ENCODE measurements around the gene COX17.
"Not testable (repeated sequence)": the region's sequence is repeated elsewhere in the genome, so short reads cannot be mapped to it uniquely, and the experiment has no call there.

COX17 gene

DNA sequence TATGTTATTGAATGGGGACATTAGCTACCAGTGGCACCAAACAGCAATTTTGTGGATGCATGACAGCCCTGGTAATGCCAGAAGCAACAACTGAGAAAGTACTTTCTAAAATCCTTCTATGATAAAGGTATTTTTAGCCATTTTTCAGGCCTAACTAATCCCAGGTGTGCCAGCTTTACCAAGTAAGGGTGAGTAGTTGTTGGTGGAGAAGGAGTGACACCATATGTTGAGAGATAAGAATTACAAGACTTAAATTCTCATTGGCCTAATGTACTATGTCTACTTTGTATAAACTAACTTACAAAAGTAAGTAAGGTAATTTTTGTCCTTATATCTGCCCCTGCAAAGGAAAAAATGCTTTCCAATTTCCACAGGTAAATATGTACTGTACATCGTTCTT is 4.1 kb upstream of the COX17 start:
- Histone ChIP-seq H3K27ac (no peak overlapping the region), H3K4me1 (peaks cover 0 to 8% (median 2%) of the 10 kb centered on the region in 4 donors), H3K27me3 (no peaks in the 10 kb centered on the region), H3K36me3 (no peaks in the 10 kb centered on the region), H3K4me3 (no peak overlapping the region), H3K9me3 (no peaks in the 10 kb centered on the region)
- no peak for DNase-seq
- TF ChIP-seq, protein P1, sequence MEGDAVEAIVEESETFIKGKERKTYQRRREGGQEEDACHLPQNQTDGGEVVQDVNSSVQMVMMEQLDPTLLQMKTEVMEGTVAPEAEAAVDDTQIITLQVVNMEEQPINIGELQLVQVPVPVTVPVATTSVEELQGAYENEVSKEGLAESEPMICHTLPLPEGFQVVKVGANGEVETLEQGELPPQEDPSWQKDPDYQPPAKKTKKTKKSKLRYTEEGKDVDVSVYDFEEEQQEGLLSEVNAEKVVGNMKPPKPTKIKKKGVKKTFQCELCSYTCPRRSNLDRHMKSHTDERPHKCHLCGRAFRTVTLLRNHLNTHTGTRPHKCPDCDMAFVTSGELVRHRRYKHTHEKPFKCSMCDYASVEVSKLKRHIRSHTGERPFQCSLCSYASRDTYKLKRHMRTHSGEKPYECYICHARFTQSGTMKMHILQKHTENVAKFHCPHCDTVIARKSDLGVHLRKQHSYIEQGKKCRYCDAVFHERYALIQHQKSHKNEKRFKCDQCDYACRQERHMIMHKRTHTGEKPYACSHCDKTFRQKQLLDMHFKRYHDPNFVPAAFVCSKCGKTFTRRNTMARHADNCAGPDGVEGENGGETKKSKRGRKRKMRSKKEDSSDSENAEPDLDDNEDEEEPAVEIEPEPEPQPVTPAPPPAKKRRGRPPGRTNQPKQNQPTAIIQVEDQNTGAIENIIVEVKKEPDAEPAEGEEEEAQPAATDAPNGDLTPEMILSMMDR (IDR thresholded peaks at IDR 0.05), result peak; percentile 30 to 41
- intact Hi-C loops (cut with DNase I; ENCODE audit: low total_unique reads), result no loop called here

DNA sequence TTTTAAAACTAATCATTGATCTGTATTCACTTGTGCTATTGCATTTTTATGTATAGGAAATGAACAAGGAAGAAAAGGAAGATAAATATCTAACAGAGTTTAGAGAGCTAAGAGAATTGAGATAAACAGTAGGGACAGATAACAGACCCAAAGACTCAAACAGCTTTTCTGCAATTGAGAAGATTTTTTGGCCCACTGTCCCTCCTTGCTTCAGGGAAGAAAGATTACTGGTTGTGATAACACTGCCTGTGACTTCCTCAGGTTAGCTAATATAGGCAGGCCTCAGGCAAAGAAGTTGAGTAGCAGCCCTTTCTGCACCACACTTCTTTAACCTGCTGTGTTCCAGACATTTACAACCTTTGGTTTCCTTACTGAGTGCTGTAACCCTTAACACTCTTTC is 2.7 kb upstream of the COX17 start:
- TF ChIP-seq, protein P1 (IDR thresholded peaks at IDR 0.05), result no peak
- H3K27me3 ChIP-seq, result no peaks in the 10 kb centered on the region
- H3K4me1 ChIP-seq, result peaks cover 0 to 17% (median 7%) of the 10 kb centered on the region in 4 donors
- no peaks in the 10 kb centered on the region for H3K9me3 ChIP-seq
- intact Hi-C loops (cut with DNase I; ENCODE audit: low total_unique reads), result loop anchor here (5.0 to 10.0 kb wide), 2 partner anchors 185 to 218 kb away; partner anchors contain the start of genes TIMMDC1 and TMEM39A
- DNase-seq, result no peak
- no peak overlapping the region for H3K4me3 ChIP-seq
- H3K36me3 ChIP-seq, result peaks cover 0 to 3% (median 3%) of the 10 kb centered on the region in 3 donors
- H3K27ac ChIP-seq, result no peak overlapping the region

DNA sequence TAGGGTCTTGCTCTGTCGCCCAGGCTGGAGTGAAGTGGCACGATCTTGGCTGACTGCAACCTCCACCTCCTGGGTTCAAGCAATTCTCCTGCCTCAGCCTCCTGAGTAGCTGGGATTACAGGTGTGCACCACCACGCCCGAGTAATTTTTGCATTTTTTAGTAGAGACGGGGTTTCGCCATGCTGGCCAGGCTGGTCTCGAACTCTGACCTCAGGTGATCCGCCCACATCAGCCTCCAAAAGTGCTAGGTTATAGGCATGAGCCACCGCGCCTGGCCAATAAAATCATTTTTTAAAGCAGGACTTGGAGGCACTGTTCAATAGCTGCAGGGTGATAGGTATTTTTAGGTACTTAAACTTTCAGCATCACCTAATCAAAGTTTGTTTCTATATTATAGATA is 1.0 kb upstream of the COX17 start:
- DNase-seq, H3K9me3 ChIP-seq, H3K27me3 ChIP-seq, H3K4me3 ChIP-seq: not testable (repeated sequence)
- intact Hi-C loops (cut with DNase I; ENCODE audit: low total_unique reads), result loop anchor here (5.0 to 10.0 kb wide), 2 partner anchors 183 to 216 kb away; partner anchors contain the start of genes TIMMDC1 and TMEM39A
- Histone ChIP-seq H3K27ac (peak overlapping the region in 1 of 2 donors; percentile 81), H3K4me1 (peaks cover 0 to 17% (median 7%) of the 10 kb centered on the region in 4 donors), H3K36me3 (peaks cover 9 to 20% (median 14%) of the 10 kb centered on the region in 3 donors)

DNA sequence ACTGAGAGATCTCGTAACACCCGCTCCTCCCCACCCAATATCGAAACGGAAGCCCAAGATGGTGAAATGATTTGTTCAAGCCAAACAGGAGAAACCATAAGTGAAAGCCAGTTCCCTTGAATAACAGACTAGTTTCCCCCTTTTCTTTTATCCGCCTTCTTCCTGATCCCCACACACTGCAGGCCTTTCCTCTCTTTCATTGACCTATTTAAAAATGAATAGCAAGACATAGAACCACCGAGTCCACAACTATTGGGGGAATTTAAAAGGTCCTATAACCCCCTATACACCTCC is 382 bp upstream of the COX17 start:
- H3K36me3 ChIP-seq, result peaks cover 9 to 26% (median 20%) of the 10 kb centered on the region in 3 donors
- no peaks in the 10 kb centered on the region for H3K27me3 ChIP-seq
- DNase-seq, result no peak
- H3K9me3 ChIP-seq, result no peaks in the 10 kb centered on the region
- H3K27ac ChIP-seq, result peak overlapping the region; percentile 81 to 86
- H3K4me1 ChIP-seq, result peaks cover 0 to 17% (median 7%) of the 10 kb centered on the region in 4 donors
- H3K4me3 ChIP-seq, result peak overlapping the region; percentile 62 to 85
- TF ChIP-seq, protein P1 (IDR thresholded peaks at IDR 0.05), result no peak
- intact Hi-C loops (cut with DNase I; ENCODE audit: low total_unique reads), result loop anchor here (5.0 to 10.0 kb wide), 2 partner anchors 183 to 215 kb away; partner anchors contain the start of genes TIMMDC1 and TMEM39A

DNA sequence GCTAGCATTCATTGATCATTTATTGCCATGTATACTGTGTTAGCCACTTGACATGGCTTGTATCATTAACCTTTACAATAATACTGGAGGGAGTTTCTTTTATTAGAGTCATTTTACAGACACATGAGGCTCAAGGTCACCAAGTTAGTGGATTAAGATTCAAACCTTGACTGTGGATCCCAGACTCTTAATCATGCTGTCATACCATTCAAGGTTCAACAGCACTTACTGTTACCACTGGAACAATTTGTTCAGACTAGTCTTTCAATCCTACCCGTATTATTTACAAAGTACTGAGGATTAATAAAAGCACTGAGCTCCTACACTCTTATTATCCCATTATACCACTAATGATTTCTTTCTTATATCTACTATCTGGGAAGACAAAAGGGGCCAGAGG is 1.2 kb downstream of the COX17 start:
- intact Hi-C loops (cut with DNase I; ENCODE audit: low total_unique reads), result loop anchor here (5.0 to 10.0 kb wide), 2 partner anchors 181 to 214 kb away; partner anchors contain the start of genes TIMMDC1 and TMEM39A
- H3K27ac ChIP-seq, result peak overlapping the region; percentile 81 to 86
- no peak for DNase-seq

More for the DNA sequence above, 1.2 kb downstream of the COX17 start:
- TF ChIP-seq, protein P1 (IDR thresholded peaks at IDR 0.05), result no peak
- Histone ChIP-seq H3K27me3 (no peaks in the 10 kb centered on the region), H3K4me3 (peak overlapping the region; percentile 62 to 85), H3K36me3 (peaks cover 13 to 37% (median 31%) of the 10 kb centered on the region in 3 donors), H3K9me3 (no peaks in the 10 kb centered on the region), H3K4me1 (peaks cover 0 to 17% (median 7%) of the 10 kb centered on the region in 4 donors)
